Testis (tissue), 3 donors: ENCODE data around the gene ARHGAP26. TPM values are rescaled to one million over a fixed set of nuclear protein-coding genes. Genes with fewer than 3 reads are reported as not detected.

Experiments
- DNase-seq: peaks from one replicate; pipeline ENCODE4 v3.0.0-alpha.2; 2019
- H3K27ac ChIP-seq, 2 donors: fragments of 200-600 bp; sonication (generic); one replicate each; pipeline ENCODE4 v1.5.1; 2019
- H3K27me3 ChIP-seq: fragments of 200-600 bp; sonication (generic); one replicate; pipeline ENCODE4 v1.5.1; 2019
- H3K36me3 ChIP-seq: fragments of 200-600 bp; sonication (generic); one replicate; pipeline ENCODE4 v1.5.1; 2017; ENCODE audit warnings: low read depth; ENCODE audit errors: missing control alignments
- H3K4me1 ChIP-seq: fragments of 200-600 bp; sonication (generic); one replicate; pipeline ENCODE4 v1.5.1; 2019
- H3K4me3 ChIP-seq, 2 donors: fragments of 200-600 bp; sonication (generic); one replicate each; pipeline ENCODE4 v1.5.1; 2017 to 2019
- H3K9me3 ChIP-seq: fragments of 200-600 bp; sonication (generic); one replicate; pipeline ENCODE4 v1.5.1; 2017
- CTCF ChIP-seq, 3 experiments: fragments of 450-650 bp in 2 of 3; fragments of 200-600 bp in 1 of 3; sonication (generic) in 1 of 3; IDR thresholded peaks; one replicate each; pipeline ENCODE4 v1.5.1; 2016 to 2019; ENCODE audit warnings: antibody characterized with exemption in 3 of 3, mild to moderate bottlenecking in 2 of 3, moderate library complexity in 1 of 3
- POLR2A ChIP-seq: fragments of 450-650 bp; IDR thresholded peaks from one replicate; pipeline ENCODE4 v1.6.1; 2017; ENCODE audit warnings: antibody characterized with exemption, mild to moderate bottlenecking, moderate library complexity
- WGBS, 2 donors: methylation state at CpG; one replicate each; pipeline ENCODE4 v1.1.5; 2018; 5-methylcytosine and 5-hydroxymethylcytosine counted together
- intact Hi-C: fragments of 100-400 bp; cut with DNase I; formaldehyde crosslinking; loops from one replicate; pipeline ENCODE4 v1.15.1; 2023; ENCODE audit warnings: low total_unique reads
- polyA plus RNA-seq: library from polyadenylated mRNA; stranded (reverse); fragments of 350-450 nt; fragmentation: Illumina TruSeq; extraction: RNeasy Lipid Tissue Mini Kit (QIAGEN cat#74804); gene quantifications from one replicate; pipeline ENCODE4 v1.2.3, GENCODE V29; 2014; ENCODE audit warnings: low read depth, low replicate concordance; ENCODE audit not compliant: insufficient read depth
- total RNA-seq, 2 donors: library from RNA; depleted of rRNA; stranded (reverse); fragments of >200 nt; gene quantifications; one replicate each; pipeline ENCODE4 v1.2.3, GENCODE V29; 2016

ARHGAP26 gene
- total and polyA plus RNA-seq, 3 donors from 2014 or later, result 33.8 to 98.7 (median 95.7) TPM

- whole genome bisulfite sequencing, 2 donors, result 54 to 64% methylated on average over 7 of the region's 7 CpGs
- Histone ChIP-seq H3K36me3 (no peaks in the 10 kb centered on the region), H3K27ac (no peak overlapping the region), H3K27me3 (no peaks in the 10 kb centered on the region), H3K4me3 (no peak overlapping the region), H3K4me1 (no peaks in the 10 kb centered on the region), H3K9me3 (no peaks in the 10 kb centered on the region)
- intact Hi-C loops, result no loop called here
- no peak for DNase-seq
- TF ChIP-seq CTCF (IDR thresholded peaks at IDR 0.05) (no peak), POLR2A (no peak)
Measured at GRCh38 chr5:143204474-143205246, 434.5 kb downstream of the ARHGAP26 start.

- intact Hi-C loops, result no loop called here
- WGBS, 2 donors, result 88 to 89% methylated on average over 3 of the region's 3 CpGs
- H3K36me3 ChIP-seq, result no peaks in the 10 kb centered on the region
- H3K4me3 ChIP-seq, result no peak overlapping the region
- no peaks in the 10 kb centered on the region for H3K4me1 ChIP-seq
- H3K27ac ChIP-seq, result no peak overlapping the region
- DNase-seq, result no peak
- H3K27me3 ChIP-seq, result no peaks in the 10 kb centered on the region
- H3K9me3 ChIP-seq, result no peaks in the 10 kb centered on the region
- TF ChIP-seq POLR2A, result no peak
- no peak for TF ChIP-seq CTCF (IDR thresholded peaks at IDR 0.05)
Measured at GRCh38 chr5:143205386-143205785, 435.2 kb downstream of the ARHGAP26 start.

GRCh38 chr5:143205883-143206195 is 435.7 kb downstream of the ARHGAP26 start:
- no peaks in the 10 kb centered on the region for H3K9me3 ChIP-seq
- no peak for DNase-seq
- no peaks in the 10 kb centered on the region for H3K4me1 ChIP-seq
- TF ChIP-seq POLR2A (no peak), CTCF (IDR thresholded peaks at IDR 0.05) (no peak)
- 84 to 88% methylated on average over 3 of the region's 3 CpGs for whole genome bisulfite sequencing, 2 donors
- H3K36me3 ChIP-seq, result no peaks in the 10 kb centered on the region
- intact Hi-C loops, result no loop called here
- H3K27ac ChIP-seq, result no peak overlapping the region
- H3K4me3 ChIP-seq, result no peak overlapping the region
- H3K27me3 ChIP-seq, result no peaks in the 10 kb centered on the region

GRCh38 chr5:143206196-143207053 is 436.2 kb downstream of the ARHGAP26 start:
- WGBS, 2 donors, result 88 to 91% methylated on average over 19 of the region's 19 CpGs
- no peaks in the 10 kb centered on the region for H3K9me3 ChIP-seq
- DNase-seq, result no peak
- no peaks in the 10 kb centered on the region for H3K27me3 ChIP-seq
- no peaks in the 10 kb centered on the region for H3K4me1 ChIP-seq
- no peak overlapping the region for H3K4me3 ChIP-seq
- no peaks in the 10 kb centered on the region for H3K36me3 ChIP-seq
- H3K27ac ChIP-seq, result no peak overlapping the region
- intact Hi-C loops, result no loop called here
- TF ChIP-seq POLR2A, result no peak
- no peak for TF ChIP-seq CTCF (IDR thresholded peaks at IDR 0.05)
